Fibroblast of skin of left biceps (primary cell): ENCODE measurements around the gene WDR77.
A peak's percentile ranks its signal among the peaks of the same experiment; 100 is the strongest.

Source experiments
- DNase-seq, 2 experiments: peaks; one replicate each; pipeline ENCODE4 v3.0.0-alpha.2; 2013; ENCODE audit warnings: low read depth in 2 of 2

Gene WDR77

GRCh38 chr1:111439461-111440351 lies 9.3 kb downstream of the WDR77 start:
- no peak for DNase-seq

GRCh38 chr1:111436726-111437125 lies 12.3 kb downstream of the WDR77 start:
- DNase-seq = peak in 1 of 2 experiments; percentile 6

- DNase-seq = no peak
Observed at GRCh38 chr1:111424281-111424680, 24.8 kb downstream of the WDR77 start.

GRCh38 chr1:111422546-111423391 lies 26.3 kb downstream of the WDR77 start:
- no peak for DNase-seq

- no peak for DNase-seq
Observed at GRCh38 chr1:111420377-111420776, 28.7 kb downstream of the WDR77 start.

- no peak for DNase-seq
Observed at GRCh38 chr1:111419037-111419436, 30.0 kb downstream of the WDR77 start.

DNA sequence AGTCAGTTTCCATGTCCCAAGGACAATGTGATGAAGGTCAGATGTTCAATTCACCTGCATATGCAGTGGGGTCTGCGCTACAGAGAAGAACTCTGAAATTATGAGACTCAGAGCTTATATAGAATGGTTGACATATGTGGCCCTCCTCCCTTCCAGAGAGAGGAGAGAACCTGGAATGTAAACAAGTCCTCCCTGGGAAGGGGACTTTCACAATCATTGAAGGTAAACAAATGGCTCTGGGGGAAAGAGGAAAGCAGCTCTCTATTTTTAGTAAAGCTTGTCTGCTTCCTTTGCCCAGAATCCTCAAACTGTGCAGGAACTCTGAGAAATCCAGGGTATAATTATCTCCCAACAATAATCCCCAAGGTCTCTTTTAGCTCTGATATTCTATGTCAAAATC lies 31.3 kb downstream of the WDR77 start:
- no peak for DNase-seq

- no peak for DNase-seq
Observed at GRCh38 chr1:111415461-111415860, 33.6 kb downstream of the WDR77 start.

GRCh38 chr1:111414756-111415155 lies 34.3 kb downstream of the WDR77 start:
- DNase-seq = no peak

DNA sequence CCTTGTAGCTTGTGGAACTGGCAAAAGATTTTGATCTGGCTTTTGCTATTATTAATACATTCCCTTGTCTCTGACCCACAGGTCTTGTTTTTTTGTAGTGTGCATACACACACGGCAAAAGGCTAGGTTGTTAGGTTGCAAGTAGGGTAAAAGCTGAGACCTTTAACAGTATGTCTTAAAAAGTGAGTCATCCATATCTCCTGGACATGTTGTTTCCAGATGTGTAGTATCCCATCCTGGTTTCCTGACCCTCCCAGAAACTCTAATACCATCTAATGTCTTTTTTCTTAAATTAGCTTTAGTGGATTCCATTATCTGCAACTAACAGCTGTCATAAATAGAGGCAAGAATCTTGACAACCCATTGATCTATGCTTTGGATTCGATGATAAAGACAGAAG lies 36.2 kb downstream of the WDR77 start:
- DNase-seq = no peak

- no peak for DNase-seq
Observed at GRCh38 chr1:111407301-111407700, 41.8 kb downstream of the WDR77 start.

- DNase-seq = no peak
Observed at GRCh38 chr1:111406321-111406768, 42.7 kb downstream of the WDR77 start.

GRCh38 chr1:111404588-111404987 lies 44.5 kb downstream of the WDR77 start:
- no peak for DNase-seq

DNA sequence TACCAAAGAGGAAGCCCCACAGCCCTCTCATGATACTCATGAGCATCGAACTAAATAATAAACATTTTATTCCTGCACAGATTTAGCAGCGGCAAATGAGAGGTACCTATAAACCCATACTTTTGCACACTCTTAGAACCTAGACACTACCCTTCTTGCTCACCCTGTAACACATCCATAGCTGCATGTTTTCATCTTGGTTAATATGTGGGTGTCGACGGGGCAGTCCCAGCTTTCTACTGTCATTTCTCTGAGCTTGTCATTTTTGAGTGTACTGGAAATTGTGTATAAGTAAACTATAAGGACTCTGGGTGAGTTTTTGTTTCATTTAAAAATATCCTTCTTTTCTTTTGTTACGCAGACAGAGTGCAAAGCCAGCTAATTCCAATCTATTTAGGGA lies 47.0 kb downstream of the WDR77 start:
- DNase-seq = no peak

GRCh38 chr1:111399792-111400610 lies 49.1 kb downstream of the WDR77 start:
- DNase-seq = peak in 1 of 2 experiments; percentile 7

GRCh38 chr1:111392460-111392945 lies 56.6 kb downstream of the WDR77 start:
- DNase-seq = no peak

- DNase-seq = no peak
Observed at GRCh38 chr1:111392042-111392441, 57.0 kb downstream of the WDR77 start.
